Nephron progenitor cell (in vitro differentiated cells): Measurements from ENCODE around the gene ROBO2.

Experiments used
- DNase-seq: peaks from one replicate; pipeline ENCODE4 v3.0.0; 2021
- H3K27ac Mint-ChIP-seq: 2 replicates; pipeline ENCODE4 v1.8.0; 2021; ENCODE audit warnings: mild to moderate bottlenecking, moderate library complexity, mixed read lengths
- H3K27me3 Mint-ChIP-seq: 2 replicates; pipeline ENCODE4 v1.8.0; 2021; ENCODE audit warnings: mild to moderate bottlenecking, low read depth, mixed read lengths; ENCODE audit not compliant: poor library complexity
- H3K36me3 Mint-ChIP-seq: 2 replicates; pipeline ENCODE4 v1.8.0; 2021; ENCODE audit warnings: low read depth, mixed read lengths
- H3K4me1 Mint-ChIP-seq: 2 replicates; pipeline ENCODE4 v1.8.0; 2021; ENCODE audit warnings: mixed read lengths
- H3K4me3 Mint-ChIP-seq: 2 replicates; pipeline ENCODE4 v1.8.0; 2021; ENCODE audit warnings: mild to moderate bottlenecking, moderate library complexity, mixed read lengths
- H3K9me3 Mint-ChIP-seq: 2 replicates; pipeline ENCODE4 v1.8.0; 2021; ENCODE audit warnings: mild to moderate bottlenecking, moderate library complexity, mixed read lengths
- CTCF ChIP-seq: fragments of 200-600 bp; sonication (generic); IDR thresholded peaks from 2 replicates; pipeline ENCODE4 v1.5.0; 2021; ENCODE audit warnings: antibody characterized with exemption

ROBO2 gene

GRCh38 chr3:77078279-77078678, 38.4 kb downstream of the ROBO2 start:
- no peak overlapping the region for H3K27ac Mint-ChIP-seq
- no peaks in the 10 kb centered on the region for H3K36me3 Mint-ChIP-seq
- H3K4me1 Mint-ChIP-seq: peaks cover 14% of the 10 kb centered on the region
- H3K4me3 Mint-ChIP-seq: no peak overlapping the region
- H3K9me3 Mint-ChIP-seq: no peaks in the 10 kb centered on the region
- peaks cover 5% of the 10 kb centered on the region for H3K27me3 Mint-ChIP-seq
- TF ChIP-seq CTCF: no peak
- DNase-seq: no peak

GRCh38 chr3:77079988-77080610, 40.2 kb downstream of the ROBO2 start:
- H3K36me3 Mint-ChIP-seq: no peaks in the 10 kb centered on the region
- no peaks in the 10 kb centered on the region for H3K9me3 Mint-ChIP-seq
- DNase-seq: no peak
- H3K27me3 Mint-ChIP-seq: peaks cover 5% of the 10 kb centered on the region
- no peak for TF ChIP-seq CTCF
- H3K27ac Mint-ChIP-seq: peak overlapping the region; percentile 8
- no peak overlapping the region for H3K4me3 Mint-ChIP-seq
- H3K4me1 Mint-ChIP-seq: peaks cover 18% of the 10 kb centered on the region

GRCh38 chr3:77081240-77081661, 41.4 kb downstream of the ROBO2 start:
- DNase-seq: no peak
- no peak for TF ChIP-seq CTCF
- H3K27ac Mint-ChIP-seq: no peak overlapping the region

GRCh38 chr3:77084511-77084910, 44.6 kb downstream of the ROBO2 start:
- Mint-ChIP-seq H3K27me3 (no peaks in the 10 kb centered on the region), H3K27ac (no peak overlapping the region), H3K36me3 (no peaks in the 10 kb centered on the region), H3K4me1 (peaks cover 14% of the 10 kb centered on the region), H3K4me3 (no peak overlapping the region), H3K9me3 (no peaks in the 10 kb centered on the region)
- no peak for DNase-seq
- no peak for TF ChIP-seq CTCF

More at GRCh38 chr3:77081240-77081661, 41.4 kb downstream of the ROBO2 start:
- no peaks in the 10 kb centered on the region for H3K9me3 Mint-ChIP-seq
- H3K27me3 Mint-ChIP-seq: peaks cover 3% of the 10 kb centered on the region
- no peaks in the 10 kb centered on the region for H3K36me3 Mint-ChIP-seq
- H3K4me1 Mint-ChIP-seq: peaks cover 18% of the 10 kb centered on the region
- no peak overlapping the region for H3K4me3 Mint-ChIP-seq

GRCh38 chr3:77086408-77086807, 46.5 kb downstream of the ROBO2 start:
- no peaks in the 10 kb centered on the region for H3K27me3 Mint-ChIP-seq
- no peaks in the 10 kb centered on the region for H3K36me3 Mint-ChIP-seq
- H3K9me3 Mint-ChIP-seq: no peaks in the 10 kb centered on the region
- DNase-seq: no peak
- H3K4me3 Mint-ChIP-seq: no peak overlapping the region
- no peak overlapping the region for H3K27ac Mint-ChIP-seq
- H3K4me1 Mint-ChIP-seq: peaks cover 19% of the 10 kb centered on the region
- peak; percentile 21 for TF ChIP-seq CTCF

GRCh38 chr3:77091809-77092208, 51.9 kb downstream of the ROBO2 start:
- no peak for DNase-seq
- no peaks in the 10 kb centered on the region for H3K27me3 Mint-ChIP-seq
- H3K4me1 Mint-ChIP-seq: peaks cover 21% of the 10 kb centered on the region
- no peaks in the 10 kb centered on the region for H3K36me3 Mint-ChIP-seq
- no peaks in the 10 kb centered on the region for H3K9me3 Mint-ChIP-seq
- TF ChIP-seq CTCF: no peak
- no peak overlapping the region for H3K27ac Mint-ChIP-seq
- no peak overlapping the region for H3K4me3 Mint-ChIP-seq
